ENCODE data around the gene EHMT1.

EHMT1 gene

GRCh38 chr9:137815256-137816255, 196.8 kb downstream of the EHMT1 start:
- DNase-seq, result no peak

GRCh38 chr9:137816531-137817235, 197.9 kb downstream of the EHMT1 start:
- no peak for DNase-seq

GRCh38 chr9:137817236-137818200, 198.7 kb downstream of the EHMT1 start:
- DNase-seq, result no peak

GRCh38 chr9:137818286-137818685, 199.5 kb downstream of the EHMT1 start:
- no peak for DNase-seq

GRCh38 chr9:137820161-137820855, 201.5 kb downstream of the EHMT1 start:
- no peak for DNase-seq

GRCh38 chr9:137823986-137824771, 205.4 kb downstream of the EHMT1 start:
- DNase-seq, result no peak

GRCh38 chr9:137825324-137825989, 206.7 kb downstream of the EHMT1 start:
- DNase-seq, result no peak

- DNase-seq, result no peak
Measured at GRCh38 chr9:137827908-137828526, 209.2 kb downstream of the EHMT1 start.

- no peak for DNase-seq
Measured at GRCh38 chr9:137828527-137829259, 209.9 kb downstream of the EHMT1 start.

GRCh38 chr9:137829260-137829996, 210.6 kb downstream of the EHMT1 start:
- DNase-seq, result no peak

- DNase-seq, result no peak
Measured at GRCh38 chr9:137832191-137832700, 213.4 kb downstream of the EHMT1 start.

- no peak for DNase-seq
Measured at GRCh38 chr9:137832830-137833590, 214.2 kb downstream of the EHMT1 start.

- DNase-seq, result no peak
Measured at GRCh38 chr9:137833721-137834613, 215.2 kb downstream of the EHMT1 start.

- DNase-seq, result no peak
Measured at GRCh38 chr9:137834846-137835546, 216.2 kb downstream of the EHMT1 start.

GRCh38 chr9:137836151-137836830, 217.5 kb downstream of the EHMT1 start:
- no peak for DNase-seq
